ENCODE data around the gene GPRC5A. TPM values are rescaled to one million over a fixed set of nuclear protein-coding genes. Genes with fewer than 3 reads are reported as not detected.

The GPRC5A gene
- total RNA-seq, 3 donors from 2014 or later = 136 to 326 (median 320) TPM

GRCh38 chr12:12958886-12959285, 67.5 kb downstream of the GPRC5A start:
- intact Hi-C loops (cut with DNase I, micrococcal nuclease) = no loop called here

GRCh38 chr12:12960639-12961209, 69.4 kb downstream of the GPRC5A start:
- Histone ChIP-seq H3K4me1 (ENCODE audit: low read depth) (no peaks in the 10 kb centered on the region), H3K36me3 (ENCODE audit: low read depth) (no peaks in the 10 kb centered on the region), H3K9me3 (no peaks in the 10 kb centered on the region), H3K4me3 (no peak overlapping the region)
- no peak for TF ChIP-seq CTCF (IDR thresholded peaks at IDR 0.05)
- no peak for ATAC-seq
- intact Hi-C loops (cut with DNase I, micrococcal nuclease) = no loop called here
- DNase-seq = no peak

More at GRCh38 chr12:12958886-12959285, 67.5 kb downstream of the GPRC5A start:
- ATAC-seq = no peak
- Histone ChIP-seq H3K9me3 (no peaks in the 10 kb centered on the region), H3K36me3 (ENCODE audit: low read depth) (no peaks in the 10 kb centered on the region), H3K4me1 (ENCODE audit: low read depth) (no peaks in the 10 kb centered on the region), H3K4me3 (no peak overlapping the region)
- no peak for DNase-seq
- TF ChIP-seq CTCF (IDR thresholded peaks at IDR 0.05) = no peak

- no peak for ATAC-seq
- DNase-seq = no peak
- Histone ChIP-seq H3K4me3 (no peak overlapping the region), H3K36me3 (ENCODE audit: low read depth) (no peaks in the 10 kb centered on the region), H3K4me1 (ENCODE audit: low read depth) (no peaks in the 10 kb centered on the region), H3K9me3 (no peaks in the 10 kb centered on the region)
- no peak for TF ChIP-seq CTCF (IDR thresholded peaks at IDR 0.05)
- intact Hi-C loops (cut with DNase I, micrococcal nuclease) = no loop called here
These were observed 72.9 kb downstream of the GPRC5A start for GRCh38 chr12:12964255-12964654.

- no peaks in the 10 kb centered on the region for H3K9me3 ChIP-seq
- ATAC-seq = no peak
- intact Hi-C loops (cut with DNase I, micrococcal nuclease) = no loop called here
- no peaks in the 10 kb centered on the region for H3K4me1 ChIP-seq (ENCODE audit: low read depth)
- DNase-seq = no peak
- no peak for TF ChIP-seq CTCF (IDR thresholded peaks at IDR 0.05)
- H3K36me3 ChIP-seq (ENCODE audit: low read depth) = no peaks in the 10 kb centered on the region
- H3K4me3 ChIP-seq = no peak overlapping the region
These were observed 74.5 kb downstream of the GPRC5A start for GRCh38 chr12:12965836-12966235.

Other genes with a start within 250 kb of the GPRC5A start
- gene GPR19, start 195.4 kb upstream of the GPRC5A start, total RNA-seq = under 1 TPM; 0.52 to 0.89 (median 0.82) TPM
- 10 to 100 TPM; 46.7 to 71.1 (median 53.0) TPM for gene CDKN1B, start 174.2 kb upstream of the GPRC5A start, total RNA-seq
- 10 to 100 TPM in 1 of 3 donors, 1 to 10 TPM in 1, under 1 TPM in 1; 0.93 to 12.9 (median 5.0) TPM for gene APOLD1, start 105.9 kb upstream of the GPRC5A start, total RNA-seq
- 10 to 100 TPM; 35.0 to 45.4 (median 40.9) TPM for gene DDX47, start 78.2 kb upstream of the GPRC5A start, total RNA-seq
- gene GPRC5D, start 60.6 kb downstream of the GPRC5A start, total RNA-seq = not detected
- gene HEBP1, start 108.7 kb downstream of the GPRC5A start, total RNA-seq = 10 to 100 TPM; 46.0 to 68.1 (median 62.1) TPM
- 1 to 10 TPM; 1.4 to 3.4 (median 1.9) TPM for gene FAM234B, start 152.8 kb downstream of the GPRC5A start, total RNA-seq
- gene GSG1, start 212.1 kb downstream of the GPRC5A start, total RNA-seq = not detected